ENCODE measurements around the gene CEP19. TPM values are rescaled to one million over a fixed set of nuclear protein-coding genes. Genes with fewer than 3 reads are reported as not detected.
"Not testable (repeated sequence)": the region's sequence is repeated elsewhere in the genome, so short reads cannot be mapped to it uniquely, and the experiment has no call there.

Gene CEP19
- total RNA-seq, 1 experiment from 2014 or later = 3.7 TPM

DNA sequence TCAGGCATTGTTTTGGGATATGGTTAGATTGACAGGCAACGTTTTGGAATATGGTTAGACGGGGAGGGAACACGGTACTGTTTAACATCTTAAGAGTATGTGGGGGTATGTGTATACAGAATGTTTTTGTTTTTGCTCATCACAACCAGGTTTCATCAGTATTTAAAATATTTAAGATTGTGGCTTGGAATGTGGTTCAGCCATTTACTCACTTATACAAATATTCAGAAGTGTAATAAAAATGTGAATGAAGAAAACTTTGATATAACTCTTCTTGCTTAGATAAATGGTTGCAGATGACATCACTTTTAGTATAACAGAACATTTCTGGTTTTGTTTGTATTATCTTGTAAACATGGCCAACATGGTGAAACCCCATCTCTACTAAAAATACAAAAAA, 23.7 kb upstream of the CEP19 start:
- Histone ChIP-seq H3K4me3 (ENCODE audit: insufficient read depth, low read depth, low read length) (no peak overlapping the region), H3K27me3 (ENCODE audit: control insufficient read depth, insufficient read depth, low read length) (no peaks in the 10 kb centered on the region), H3K36me3 (replicated peaks; ENCODE audit: control insufficient read depth, insufficient read depth, low read length) (no peaks in the 10 kb centered on the region)
- DNase-seq = no peak

DNA sequence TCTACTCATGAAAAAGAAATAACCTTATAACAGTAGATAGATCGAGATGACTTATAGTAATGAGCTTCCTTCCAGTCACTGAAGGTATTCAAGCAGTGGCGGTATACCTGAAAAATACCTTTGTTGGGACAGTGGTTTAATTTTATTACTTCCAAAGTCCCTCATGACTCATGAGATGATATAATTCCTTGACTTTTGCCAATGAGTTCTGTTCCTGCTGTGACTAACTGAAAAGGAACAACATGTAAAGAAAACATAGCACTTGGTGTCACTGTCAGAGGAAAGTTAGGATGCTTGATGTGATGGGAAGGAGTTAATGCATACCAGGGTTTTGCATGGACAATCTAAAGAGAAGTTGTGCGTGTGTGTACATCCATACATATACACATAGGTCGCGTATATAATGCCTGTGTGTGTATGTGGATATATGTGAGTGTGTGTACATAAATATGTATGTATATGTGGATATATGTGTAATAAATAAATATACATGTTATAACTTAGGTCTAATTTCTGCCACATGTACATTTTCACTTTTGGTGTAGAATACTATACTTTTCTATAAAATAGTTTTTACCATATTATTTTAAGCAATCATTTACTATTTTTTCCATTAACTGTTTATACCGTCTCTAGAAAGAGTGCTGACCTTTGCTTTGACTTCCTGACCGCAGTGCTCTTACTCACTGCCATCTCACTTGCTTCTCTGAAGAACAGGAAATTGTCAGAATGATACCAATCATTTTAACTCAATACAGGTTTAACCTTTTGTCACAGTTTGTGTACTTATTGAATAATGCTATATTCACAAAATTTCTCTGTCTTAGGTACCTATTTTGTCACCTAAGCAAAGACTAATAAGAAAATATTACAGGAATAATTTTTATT, 15.0 kb upstream of the CEP19 start:
- DNase-seq = no peak
- no peaks in the 10 kb centered on the region for H3K27me3 ChIP-seq (ENCODE audit: control insufficient read depth, insufficient read depth, low read length)
- H3K36me3 ChIP-seq (replicated peaks; ENCODE audit: control insufficient read depth, insufficient read depth, low read length) = no peaks in the 10 kb centered on the region
- H3K4me3 ChIP-seq (ENCODE audit: insufficient read depth, low read depth, low read length) = no peak overlapping the region

GRCh38 chr3:196721097-196721496, 9.0 kb upstream of the CEP19 start:
- Histone ChIP-seq H3K27me3 (ENCODE audit: control insufficient read depth, insufficient read depth, low read length) (no peaks in the 10 kb centered on the region), H3K36me3 (replicated peaks; ENCODE audit: control insufficient read depth, insufficient read depth, low read length) (no peaks in the 10 kb centered on the region), H3K4me3 (ENCODE audit: insufficient read depth, low read depth, low read length) (no peak overlapping the region)
- DNase-seq = no peak

GRCh38 chr3:196717162-196717561, 5.1 kb upstream of the CEP19 start:
- H3K4me3 ChIP-seq (ENCODE audit: insufficient read depth, low read depth, low read length); DNase-seq; H3K36me3 ChIP-seq (replicated peaks; ENCODE audit: control insufficient read depth, insufficient read depth, low read length); H3K27me3 ChIP-seq (ENCODE audit: control insufficient read depth, insufficient read depth, low read length): not testable (repeated sequence)

DNA sequence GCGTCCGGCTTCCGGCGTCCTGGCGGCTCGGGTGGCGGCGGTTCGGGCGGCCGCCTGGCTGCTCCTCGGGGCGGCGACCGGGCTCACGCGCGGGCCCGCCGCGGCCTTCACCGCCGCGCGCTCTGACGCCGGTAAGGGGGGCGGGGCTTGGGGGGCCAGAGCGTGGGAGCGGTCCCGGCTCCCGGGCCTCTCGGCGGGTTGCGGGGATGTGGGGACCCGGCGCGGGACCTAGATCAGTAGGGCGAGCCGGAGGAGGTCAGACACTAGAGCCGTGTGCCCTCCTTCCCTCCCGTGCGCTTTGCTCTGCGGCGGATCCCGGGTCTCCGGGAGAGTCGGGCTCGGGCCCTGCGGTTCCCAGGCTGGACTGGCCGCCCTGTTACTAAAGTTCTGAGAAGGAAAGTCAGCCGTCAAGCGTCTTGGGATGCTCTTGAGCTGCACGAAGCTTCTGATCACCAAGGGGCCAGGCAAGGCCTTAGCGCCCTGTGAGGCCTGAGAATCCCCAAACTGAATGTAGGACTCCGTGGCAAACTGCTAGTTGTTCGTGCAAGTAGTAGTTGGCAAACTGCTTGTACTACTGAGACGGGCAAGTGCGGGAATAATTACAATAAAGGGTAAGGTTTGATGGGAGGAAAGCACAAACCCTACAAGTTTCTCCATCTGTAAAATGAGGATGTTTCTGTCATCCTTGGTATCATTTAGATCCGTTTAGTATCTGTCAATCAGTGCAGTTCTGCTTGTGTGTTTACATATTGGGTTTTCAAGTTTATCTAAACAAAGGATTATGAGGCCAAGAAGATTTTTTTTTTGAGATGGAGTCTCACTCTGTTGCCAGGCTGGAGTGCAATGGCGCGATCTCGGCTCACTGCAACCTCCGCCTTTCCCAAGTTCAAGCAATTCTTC, 714 bp upstream of the CEP19 start:
- H3K4me3 ChIP-seq (ENCODE audit: insufficient read depth, low read depth, low read length) = peak overlapping the region; percentile 82
- DNase-seq = no peak
- H3K27me3 ChIP-seq (ENCODE audit: control insufficient read depth, insufficient read depth, low read length) = no peaks in the 10 kb centered on the region
- H3K36me3 ChIP-seq (replicated peaks; ENCODE audit: control insufficient read depth, insufficient read depth, low read length) = no peaks in the 10 kb centered on the region

DNA sequence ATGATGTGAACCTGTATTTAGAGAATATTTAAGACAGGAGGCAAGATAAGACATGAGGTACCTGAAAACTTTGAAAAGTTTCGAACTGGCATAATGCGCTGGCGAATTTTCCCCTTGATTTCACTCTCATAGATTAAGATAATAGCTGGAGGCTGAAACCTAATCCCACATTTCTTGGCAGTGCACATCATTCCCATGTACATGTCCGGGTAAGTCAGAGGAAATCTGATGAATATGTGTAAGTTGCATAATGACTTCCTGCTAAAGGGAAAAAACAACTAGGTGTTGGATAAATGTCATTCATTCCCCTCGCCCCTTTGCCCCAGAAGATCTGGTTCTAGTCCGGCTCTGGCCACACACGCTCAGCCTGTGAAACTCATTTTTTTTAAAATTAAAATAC, 3.6 kb downstream of the CEP19 start:
- no peak for DNase-seq
- Histone ChIP-seq H3K4me3 (ENCODE audit: insufficient read depth, low read depth, low read length) (no peak overlapping the region), H3K27me3 (ENCODE audit: control insufficient read depth, insufficient read depth, low read length) (no peaks in the 10 kb centered on the region), H3K36me3 (replicated peaks; ENCODE audit: control insufficient read depth, insufficient read depth, low read length) (no peaks in the 10 kb centered on the region)

- no peak overlapping the region for H3K4me3 ChIP-seq (ENCODE audit: insufficient read depth, low read depth, low read length)
- no peaks in the 10 kb centered on the region for H3K27me3 ChIP-seq (ENCODE audit: control insufficient read depth, insufficient read depth, low read length)
- no peak for DNase-seq
These were observed 4.5 kb downstream of the CEP19 start for GRCh38 chr3:196707566-196707965.

DNA sequence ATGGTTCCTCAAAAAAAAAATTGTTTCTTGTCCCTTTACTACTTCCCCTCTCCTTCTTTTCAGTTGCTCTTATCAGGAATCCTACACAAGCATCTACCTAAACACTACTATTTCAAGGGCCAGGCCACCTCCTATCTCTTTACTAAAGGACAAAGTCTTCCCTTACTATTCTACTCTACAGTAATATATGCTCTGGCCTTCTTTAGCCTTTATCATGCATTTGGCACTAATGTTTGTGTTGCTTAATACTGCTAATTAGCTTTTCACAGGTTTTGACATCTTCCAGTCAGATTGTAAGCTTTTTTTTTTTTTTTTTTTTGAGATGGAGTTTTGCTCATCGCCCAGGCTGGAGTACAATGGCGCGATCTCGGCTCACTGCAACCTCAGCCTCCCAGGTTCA, 5.3 kb downstream of the CEP19 start:
- Histone ChIP-seq H3K4me3 (ENCODE audit: insufficient read depth, low read depth, low read length) (no peak overlapping the region), H3K36me3 (replicated peaks; ENCODE audit: control insufficient read depth, insufficient read depth, low read length) (no peaks in the 10 kb centered on the region), H3K27me3 (ENCODE audit: control insufficient read depth, insufficient read depth, low read length) (no peaks in the 10 kb centered on the region)
- DNase-seq = no peak

More at GRCh38 chr3:196707566-196707965, 4.5 kb downstream of the CEP19 start:
- no peaks in the 10 kb centered on the region for H3K36me3 ChIP-seq (replicated peaks; ENCODE audit: control insufficient read depth, insufficient read depth, low read length)

DNA sequence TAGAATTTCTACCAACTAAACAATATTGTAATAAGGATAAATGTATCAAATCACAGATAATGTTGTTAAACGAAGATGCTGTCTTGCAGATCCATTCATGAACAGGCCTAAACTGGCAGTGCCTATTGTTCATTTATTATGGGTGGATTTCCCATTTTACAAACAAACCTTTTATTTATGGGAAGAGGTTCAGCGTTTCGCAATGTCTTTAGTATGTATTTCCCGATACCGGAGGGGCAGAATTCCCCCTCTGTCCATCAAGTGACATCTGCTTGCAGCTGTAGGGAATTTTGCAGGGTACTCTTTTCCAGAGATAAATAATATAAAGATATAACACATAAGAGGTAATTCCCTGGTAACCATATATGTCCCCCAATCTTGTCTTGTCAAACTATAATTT, 5.7 kb downstream of the CEP19 start:
- H3K4me3 ChIP-seq (ENCODE audit: insufficient read depth, low read depth, low read length) = no peak overlapping the region
- DNase-seq = no peak
- no peaks in the 10 kb centered on the region for H3K27me3 ChIP-seq (ENCODE audit: control insufficient read depth, insufficient read depth, low read length)
- H3K36me3 ChIP-seq (replicated peaks; ENCODE audit: control insufficient read depth, insufficient read depth, low read length) = no peaks in the 10 kb centered on the region

GRCh38 chr3:196700801-196701200, 11.2 kb downstream of the CEP19 start:
- DNase-seq = no peak
- H3K4me3 ChIP-seq (ENCODE audit: insufficient read depth, low read depth, low read length) = no peak overlapping the region

DNA sequence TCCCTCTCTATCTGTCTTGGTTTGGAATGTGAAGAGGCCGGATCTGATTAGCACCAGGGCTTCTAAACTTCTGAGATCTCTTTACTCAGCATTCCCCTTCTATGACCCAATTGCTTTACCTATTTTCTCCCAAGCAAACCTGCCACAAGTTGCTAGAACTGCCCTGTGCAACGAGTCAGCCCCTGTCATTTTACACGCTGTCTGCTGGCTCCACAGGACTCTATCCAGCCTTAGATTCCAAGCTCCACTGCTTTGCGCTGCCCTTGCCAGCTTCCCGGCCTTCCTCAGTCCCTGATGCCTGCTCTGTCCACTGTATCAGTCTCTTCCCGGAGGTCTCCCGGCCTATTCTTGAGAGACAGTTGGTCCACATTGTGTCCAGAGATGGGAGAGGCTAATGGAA, 12.3 kb downstream of the CEP19 start:
- no peak overlapping the region for H3K4me3 ChIP-seq (ENCODE audit: insufficient read depth, low read depth, low read length)
- no peaks in the 10 kb centered on the region for H3K36me3 ChIP-seq (replicated peaks; ENCODE audit: control insufficient read depth, insufficient read depth, low read length)
- DNase-seq = no peak
- no peaks in the 10 kb centered on the region for H3K27me3 ChIP-seq (ENCODE audit: control insufficient read depth, insufficient read depth, low read length)

More at GRCh38 chr3:196700801-196701200, 11.2 kb downstream of the CEP19 start:
- Histone ChIP-seq H3K27me3 (ENCODE audit: control insufficient read depth, insufficient read depth, low read length) (no peaks in the 10 kb centered on the region), H3K36me3 (replicated peaks; ENCODE audit: control insufficient read depth, insufficient read depth, low read length) (no peaks in the 10 kb centered on the region)

- no peaks in the 10 kb centered on the region for H3K27me3 ChIP-seq (ENCODE audit: control insufficient read depth, insufficient read depth, low read length)
- no peak for DNase-seq
- no peaks in the 10 kb centered on the region for H3K36me3 ChIP-seq (replicated peaks; ENCODE audit: control insufficient read depth, insufficient read depth, low read length)
- H3K4me3 ChIP-seq (ENCODE audit: insufficient read depth, low read depth, low read length) = no peak overlapping the region
These were observed 14.8 kb downstream of the CEP19 start for GRCh38 chr3:196697270-196697669.

DNA sequence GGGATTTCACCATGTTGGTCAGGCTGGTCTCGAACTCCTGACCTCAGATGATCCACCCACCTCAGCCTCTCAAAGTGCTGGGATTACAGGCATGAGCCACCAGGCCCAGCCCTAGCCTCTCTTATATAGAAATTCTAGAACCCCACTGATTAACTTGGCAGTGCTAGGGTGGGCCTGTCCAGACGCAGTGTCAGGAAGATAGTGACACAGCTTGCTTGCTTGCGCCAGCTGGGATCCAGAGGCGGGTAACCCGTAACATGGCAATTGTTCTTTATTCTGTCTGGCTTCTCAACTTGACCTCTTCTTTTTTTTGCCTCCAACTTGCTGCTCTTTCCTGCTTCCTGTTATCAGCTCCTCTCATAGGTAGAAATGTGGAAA, 16.2 kb downstream of the CEP19 start:
- no peaks in the 10 kb centered on the region for H3K36me3 ChIP-seq (replicated peaks; ENCODE audit: control insufficient read depth, insufficient read depth, low read length)
- no peak for DNase-seq
- H3K4me3 ChIP-seq (ENCODE audit: insufficient read depth, low read depth, low read length) = no peak overlapping the region
- H3K27me3 ChIP-seq (ENCODE audit: control insufficient read depth, insufficient read depth, low read length) = no peaks in the 10 kb centered on the region

DNA sequence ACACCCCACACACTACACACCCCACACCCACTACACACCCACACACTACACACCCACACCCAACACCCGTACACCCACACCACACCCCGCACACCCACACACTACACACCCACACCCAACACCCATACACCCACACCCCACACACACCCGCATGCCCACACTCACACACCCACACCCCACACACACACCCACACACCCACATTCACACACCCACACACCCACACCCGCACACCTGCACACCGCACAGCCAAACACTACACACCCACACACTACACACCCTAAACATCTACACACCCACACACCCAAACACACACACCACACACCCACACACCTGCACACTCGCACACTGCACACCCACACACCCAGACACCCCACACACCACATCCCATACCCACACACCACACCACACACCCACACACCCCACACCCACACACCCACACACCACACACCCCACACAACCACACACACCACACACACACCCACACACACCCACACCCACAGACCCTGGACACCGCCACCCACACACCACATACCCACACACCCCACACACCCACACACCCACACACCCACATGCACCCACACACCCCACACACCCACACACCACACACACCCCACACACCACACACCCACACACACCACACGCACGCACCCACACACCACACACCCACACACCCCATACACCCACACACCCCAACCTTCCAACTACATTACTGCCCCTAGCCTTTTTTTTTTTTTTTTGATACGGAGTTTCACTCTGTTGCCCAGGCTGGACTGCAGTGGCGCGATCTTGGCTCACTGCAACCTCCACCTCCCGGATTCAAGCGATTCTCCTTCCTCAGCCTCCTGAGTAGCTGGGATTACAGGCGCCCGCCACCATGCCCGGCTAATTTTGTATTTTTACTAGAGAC, 16.9 kb downstream of the CEP19 start:
- no peak for DNase-seq
- Histone ChIP-seq H3K4me3 (ENCODE audit: insufficient read depth, low read depth, low read length) (no peak overlapping the region), H3K27me3 (ENCODE audit: control insufficient read depth, insufficient read depth, low read length) (no peaks in the 10 kb centered on the region), H3K36me3 (replicated peaks; ENCODE audit: control insufficient read depth, insufficient read depth, low read length) (no peaks in the 10 kb centered on the region)

All from H7 (cell line).